ENCODE data around the gene MTM1. TPM values are rescaled to one million over a fixed set of nuclear protein-coding genes. Genes with fewer than 3 reads are reported as not detected.
A peak's percentile ranks its signal among the peaks of the same experiment; 100 is the strongest.

The MTM1 gene
- total RNA-seq, 3 donors from 2014 or later, result 14.7 to 17.3 (median 14.7) TPM

DNA sequence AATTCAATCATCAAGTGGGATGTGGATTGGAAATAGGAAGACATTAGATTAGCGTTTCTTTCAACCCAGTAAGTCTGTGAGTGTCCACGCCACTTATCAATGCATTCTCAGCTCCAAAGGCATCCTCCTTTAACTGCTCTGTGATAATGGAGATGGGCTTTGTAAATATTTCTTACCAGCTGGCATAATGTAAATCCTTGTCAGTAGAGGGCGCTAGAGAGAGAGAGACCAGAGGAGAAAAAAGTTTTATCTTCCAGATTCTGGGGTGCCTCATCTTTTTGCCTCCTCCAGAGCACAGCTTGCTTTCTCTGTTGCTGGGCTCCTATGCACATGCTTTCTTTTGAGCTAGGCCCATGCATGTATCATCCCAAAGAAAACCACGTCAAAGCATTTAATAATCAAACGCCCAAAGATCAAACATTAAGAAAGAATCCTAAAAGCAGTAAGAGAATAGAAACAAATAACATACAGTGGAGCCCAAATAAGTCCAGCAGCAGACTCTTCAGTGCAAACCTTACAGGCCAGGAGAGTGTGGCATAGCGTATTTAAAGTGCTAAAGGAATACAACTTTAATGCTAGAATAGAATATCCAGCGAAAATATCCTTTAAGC, 115.2 kb downstream of the MTM1 start:
- TF ChIP-seq POLR2AphosphoS5 (IDR thresholded peaks at IDR 0.05), result no peak
- TF ChIP-seq, protein P1, sequence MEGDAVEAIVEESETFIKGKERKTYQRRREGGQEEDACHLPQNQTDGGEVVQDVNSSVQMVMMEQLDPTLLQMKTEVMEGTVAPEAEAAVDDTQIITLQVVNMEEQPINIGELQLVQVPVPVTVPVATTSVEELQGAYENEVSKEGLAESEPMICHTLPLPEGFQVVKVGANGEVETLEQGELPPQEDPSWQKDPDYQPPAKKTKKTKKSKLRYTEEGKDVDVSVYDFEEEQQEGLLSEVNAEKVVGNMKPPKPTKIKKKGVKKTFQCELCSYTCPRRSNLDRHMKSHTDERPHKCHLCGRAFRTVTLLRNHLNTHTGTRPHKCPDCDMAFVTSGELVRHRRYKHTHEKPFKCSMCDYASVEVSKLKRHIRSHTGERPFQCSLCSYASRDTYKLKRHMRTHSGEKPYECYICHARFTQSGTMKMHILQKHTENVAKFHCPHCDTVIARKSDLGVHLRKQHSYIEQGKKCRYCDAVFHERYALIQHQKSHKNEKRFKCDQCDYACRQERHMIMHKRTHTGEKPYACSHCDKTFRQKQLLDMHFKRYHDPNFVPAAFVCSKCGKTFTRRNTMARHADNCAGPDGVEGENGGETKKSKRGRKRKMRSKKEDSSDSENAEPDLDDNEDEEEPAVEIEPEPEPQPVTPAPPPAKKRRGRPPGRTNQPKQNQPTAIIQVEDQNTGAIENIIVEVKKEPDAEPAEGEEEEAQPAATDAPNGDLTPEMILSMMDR (IDR thresholded peaks at IDR 0.05), result peak in 2 of 3 donors; percentile 35 to 36
- H3K4me3 ChIP-seq, result no peak overlapping the region
- no peaks in the 10 kb centered on the region for H3K9me3 ChIP-seq
- no peak overlapping the region for H3K27ac ChIP-seq
- DNase-seq (ENCODE audit: low spot score in 2 of 2), result no peak
- intact Hi-C loops (cut with DNase I; ENCODE audit: low total_unique reads), result loop anchor here (10.0 kb wide), 1 partner anchor 729 kb away; no protein-coding TSS in a partner anchor
- no peaks in the 10 kb centered on the region for H3K4me1 ChIP-seq
- no peaks in the 10 kb centered on the region for H3K36me3 ChIP-seq
- no peaks in the 10 kb centered on the region for H3K27me3 ChIP-seq

DNA sequence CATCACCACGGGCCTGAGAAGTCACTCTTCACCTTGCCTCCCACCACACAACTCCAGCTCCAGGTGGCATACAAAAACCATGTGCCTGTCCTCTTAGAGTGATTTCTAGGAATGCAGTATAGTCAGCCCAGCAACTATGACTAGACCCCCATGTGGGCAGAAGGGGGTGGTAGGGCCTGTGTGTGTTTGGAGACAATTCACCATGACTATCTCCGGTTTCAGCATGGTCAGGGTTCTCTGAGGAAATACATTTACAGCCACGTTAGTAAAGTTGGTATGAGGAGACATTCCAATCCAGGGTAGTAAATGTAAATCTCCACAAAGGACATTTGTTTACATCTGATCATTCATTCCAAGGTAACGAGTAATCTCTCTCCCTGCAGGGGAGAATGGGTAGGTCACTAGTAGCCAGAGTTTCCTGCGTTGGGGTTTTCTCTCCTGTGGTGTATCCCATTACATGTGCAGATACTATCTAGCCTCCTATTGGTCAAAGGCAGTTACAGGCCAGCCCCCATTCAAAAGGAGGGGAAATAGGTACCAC, 120.6 kb downstream of the MTM1 start:
- Histone ChIP-seq H3K4me1 (no peaks in the 10 kb centered on the region), H3K27ac (no peak overlapping the region), H3K36me3 (no peaks in the 10 kb centered on the region), H3K4me3 (no peak overlapping the region), H3K9me3 (peaks cover 0 to 9% of the 10 kb centered on the region in 2 donors), H3K27me3 (peaks cover 0 to 6% of the 10 kb centered on the region in 2 donors)
- no peak for DNase-seq (ENCODE audit: low spot score in 2 of 2)
- intact Hi-C loops (cut with DNase I; ENCODE audit: low total_unique reads), result loop anchor here (10.0 kb wide), 1 partner anchor 734 kb away; no protein-coding TSS in a partner anchor
- TF ChIP-seq POLR2A (IDR thresholded peaks at IDR 0.05) (no peak), POLR2AphosphoS5 (IDR thresholded peaks at IDR 0.05) (no peak)
- TF ChIP-seq, protein P1 (IDR thresholded peaks at IDR 0.05), result no peak

DNA sequence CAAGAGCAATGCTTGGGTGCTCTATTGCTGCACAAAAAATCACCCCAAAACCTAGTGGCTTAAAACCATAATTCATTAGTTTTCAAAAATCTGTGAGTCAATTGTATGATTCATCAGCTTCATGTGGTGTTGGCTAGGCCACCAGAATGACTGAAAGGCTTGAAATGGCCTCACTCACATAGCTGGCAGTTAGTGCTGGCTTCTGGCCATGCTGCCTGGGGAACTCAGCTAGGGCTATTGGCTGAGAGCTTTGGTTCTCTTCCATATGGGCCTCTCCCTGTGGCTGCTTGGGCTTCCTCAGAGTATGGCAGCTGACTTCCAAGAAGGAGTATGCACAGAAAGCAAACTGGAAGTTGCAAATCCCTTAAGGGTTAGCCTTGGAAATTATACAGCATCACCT, 121.7 kb downstream of the MTM1 start:
- no peak overlapping the region for H3K4me3 ChIP-seq

GRCh38 chrX:150692296-150692695, 123.9 kb downstream of the MTM1 start:
- H3K27ac ChIP-seq, result peak overlapping the region; percentile 90 to 99
- intact Hi-C loops (cut with DNase I; ENCODE audit: low total_unique reads), result no loop called here
- H3K36me3 ChIP-seq, result no peaks in the 10 kb centered on the region
- peaks cover 0 to 6% of the 10 kb centered on the region in 2 donors for H3K27me3 ChIP-seq
- H3K9me3 ChIP-seq, result peaks cover 0 to 9% of the 10 kb centered on the region in 2 donors
- peak overlapping the region; percentile 51 to 74 (median 58) for H3K4me3 ChIP-seq
- DNase-seq (ENCODE audit: low spot score in 2 of 2), result no peak
- H3K4me1 ChIP-seq, result peaks cover 0 to 6% of the 10 kb centered on the region in 2 donors
- TF ChIP-seq, protein P1 (IDR thresholded peaks at IDR 0.05), result no peak
- TF ChIP-seq POLR2A (IDR thresholded peaks at IDR 0.05) (no peak), POLR2AphosphoS5 (IDR thresholded peaks at IDR 0.05) (no peak)

More for the DNA sequence above, 121.7 kb downstream of the MTM1 start:
- intact Hi-C loops (cut with DNase I; ENCODE audit: low total_unique reads), result no loop called here
- H3K9me3 ChIP-seq, result peaks cover 0 to 9% of the 10 kb centered on the region in 2 donors
- peaks cover 0 to 3% of the 10 kb centered on the region in 2 donors for H3K4me1 ChIP-seq
- no peak overlapping the region for H3K27ac ChIP-seq
- DNase-seq (ENCODE audit: low spot score in 2 of 2), result no peak
- H3K36me3 ChIP-seq, result no peaks in the 10 kb centered on the region
- H3K27me3 ChIP-seq, result peaks cover 0 to 6% of the 10 kb centered on the region in 2 donors
- TF ChIP-seq, protein P1 (IDR thresholded peaks at IDR 0.05), result no peak
- TF ChIP-seq POLR2AphosphoS5 (IDR thresholded peaks at IDR 0.05), result no peak
